ENCODE results near the gene ACTG1.

DNA sequence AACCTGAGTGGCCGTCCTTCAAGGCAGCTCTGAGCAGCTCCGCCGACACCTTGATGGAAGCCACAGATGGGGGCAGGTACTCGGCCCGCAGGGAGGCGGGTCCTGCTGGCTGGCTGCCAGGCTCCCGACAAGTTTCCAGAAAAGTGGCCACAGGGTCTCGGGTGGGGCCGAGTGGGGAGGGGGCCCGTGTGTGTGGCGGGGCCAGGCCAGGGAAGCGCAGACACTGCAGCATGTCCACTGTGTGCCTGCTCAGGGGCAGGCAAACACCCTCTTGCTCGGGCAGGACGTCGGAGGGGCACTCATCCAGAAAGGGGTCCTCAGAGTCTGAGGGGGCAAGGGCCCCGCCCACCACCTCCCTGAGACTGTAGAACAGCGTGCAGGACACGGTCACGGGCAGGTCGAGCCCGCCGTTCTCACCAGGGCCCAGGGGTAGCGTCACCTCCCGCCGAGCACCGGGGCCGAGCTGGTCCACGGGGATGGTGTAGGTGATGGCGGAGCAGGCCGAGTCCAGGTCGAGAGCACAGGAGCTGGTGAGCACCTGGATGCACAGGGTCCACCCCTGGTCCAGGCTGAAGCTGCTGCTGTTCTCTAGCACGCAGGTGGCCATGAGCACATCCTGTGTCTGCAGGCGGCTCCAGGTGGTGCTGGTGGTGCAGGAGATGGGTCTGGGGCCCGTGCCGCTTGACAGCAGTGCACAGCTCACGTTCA, 34.5 kb upstream of the ACTG1 start:
- no peak for TF ChIP-seq CTCF (IDR thresholded peaks at IDR 0.05)
- TF ChIP-seq PBX3 (IDR thresholded peaks at IDR 0.05) = no peak
- no peak for TF ChIP-seq POLR2AphosphoS5 (IDR thresholded peaks at IDR 0.05; ENCODE audit: low read depth, low read length)
- no peak for TF ChIP-seq FOXM1 (IDR thresholded peaks at IDR 0.05; ENCODE audit: low read depth)
- TF ChIP-seq, protein P1, sequence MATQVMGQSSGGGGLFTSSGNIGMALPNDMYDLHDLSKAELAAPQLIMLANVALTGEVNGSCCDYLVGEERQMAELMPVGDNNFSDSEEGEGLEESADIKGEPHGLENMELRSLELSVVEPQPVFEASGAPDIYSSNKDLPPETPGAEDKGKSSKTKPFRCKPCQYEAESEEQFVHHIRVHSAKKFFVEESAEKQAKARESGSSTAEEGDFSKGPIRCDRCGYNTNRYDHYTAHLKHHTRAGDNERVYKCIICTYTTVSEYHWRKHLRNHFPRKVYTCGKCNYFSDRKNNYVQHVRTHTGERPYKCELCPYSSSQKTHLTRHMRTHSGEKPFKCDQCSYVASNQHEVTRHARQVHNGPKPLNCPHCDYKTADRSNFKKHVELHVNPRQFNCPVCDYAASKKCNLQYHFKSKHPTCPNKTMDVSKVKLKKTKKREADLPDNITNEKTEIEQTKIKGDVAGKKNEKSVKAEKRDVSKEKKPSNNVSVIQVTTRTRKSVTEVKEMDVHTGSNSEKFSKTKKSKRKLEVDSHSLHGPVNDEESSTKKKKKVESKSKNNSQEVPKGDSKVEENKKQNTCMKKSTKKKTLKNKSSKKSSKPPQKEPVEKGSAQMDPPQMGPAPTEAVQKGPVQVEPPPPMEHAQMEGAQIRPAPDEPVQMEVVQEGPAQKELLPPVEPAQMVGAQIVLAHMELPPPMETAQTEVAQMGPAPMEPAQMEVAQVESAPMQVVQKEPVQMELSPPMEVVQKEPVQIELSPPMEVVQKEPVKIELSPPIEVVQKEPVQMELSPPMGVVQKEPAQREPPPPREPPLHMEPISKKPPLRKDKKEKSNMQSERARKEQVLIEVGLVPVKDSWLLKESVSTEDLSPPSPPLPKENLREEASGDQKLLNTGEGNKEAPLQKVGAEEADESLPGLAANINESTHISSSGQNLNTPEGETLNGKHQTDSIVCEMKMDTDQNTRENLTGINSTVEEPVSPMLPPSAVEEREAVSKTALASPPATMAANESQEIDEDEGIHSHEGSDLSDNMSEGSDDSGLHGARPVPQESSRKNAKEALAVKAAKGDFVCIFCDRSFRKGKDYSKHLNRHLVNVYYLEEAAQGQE (IDR thresholded peaks at IDR 0.05; ENCODE audit: low read depth, low read length) = no peak
- no peak for TF ChIP-seq TAF1 (IDR thresholded peaks at IDR 0.05; ENCODE audit: borderline replicate concordance, low read depth, low read length)

All from SK-N-SH (cell line).